Activated T-helper 2 cell treated with anti-CD3 and anti-CD28 coated beads, Interferon-gamma antibody, Interleukin-2, Interleukin-4, amounts not matched to agents 10 μg/mL and 5 μg/mL and 100 μg/mL, durations not matched to agents 14 hours and 24 hours and 36 hours (primary cell): Measurements from ENCODE around the gene CAPN1. TPM values are rescaled to one million over a fixed set of nuclear protein-coding genes. Genes with fewer than 3 reads are reported as not detected.
A peak's percentile ranks its signal among the peaks of the same experiment; 100 is the strongest.
"Not testable (repeated sequence)": the region's sequence is repeated elsewhere in the genome, so short reads cannot be mapped to it uniquely, and the experiment has no call there.

Experiments
- DNase-seq: peaks from one replicate; pipeline ENCODE4 v3.0.0; 2021; ENCODE audit warnings: low spot score
- H3K27ac Mint-ChIP-seq: one replicate; pipeline ENCODE4 v1.8.0; 2021; ENCODE audit warnings: mixed read lengths
- H3K27me3 Mint-ChIP-seq: one replicate; pipeline ENCODE4 v1.8.0; 2021; ENCODE audit warnings: low read depth, mixed read lengths
- H3K36me3 Mint-ChIP-seq: one replicate; pipeline ENCODE4 v1.8.0; 2021; ENCODE audit warnings: low read depth, mixed read lengths
- H3K4me1 Mint-ChIP-seq: one replicate; pipeline ENCODE4 v1.8.0; 2021; ENCODE audit warnings: low read depth, mixed read lengths
- H3K4me3 Mint-ChIP-seq: one replicate; pipeline ENCODE4 v1.8.0; 2021; ENCODE audit warnings: low read depth, mild to moderate bottlenecking, moderate library complexity, mixed read lengths
- H3K9me3 Mint-ChIP-seq: one replicate; pipeline ENCODE4 v1.8.0; 2021; ENCODE audit warnings: mixed read lengths
- intact Hi-C: fragments of 100-400 bp; cut with micrococcal nuclease; formaldehyde crosslinking; loops from one replicate; pipeline ENCODE4 v1.15.1; 2023
- total RNA-seq: library from RNA; stranded (reverse); gene quantifications from 2 replicates; pipeline ENCODE4 v1.2.3, GENCODE V29; 2022

Gene CAPN1
- total RNA-seq, 1 donor from 2014 or later, result 144 TPM

GRCh38 chr11:65167656-65168055 lies 14.1 kb upstream of the CAPN1 start:
- intact Hi-C loops, result no loop called here
- no peak for DNase-seq
- peaks cover 11% of the 10 kb centered on the region for H3K4me1 Mint-ChIP-seq
- no peaks in the 10 kb centered on the region for H3K36me3 Mint-ChIP-seq
- no peaks in the 10 kb centered on the region for H3K27me3 Mint-ChIP-seq
- H3K4me3 Mint-ChIP-seq, result no peak overlapping the region
- H3K9me3 Mint-ChIP-seq, result no peaks in the 10 kb centered on the region
- H3K27ac Mint-ChIP-seq, result no peak overlapping the region

- no peaks in the 10 kb centered on the region for H3K27me3 Mint-ChIP-seq
- intact Hi-C loops, result no loop called here
- DNase-seq, result no peak
- no peak overlapping the region for H3K4me3 Mint-ChIP-seq
- H3K4me1 Mint-ChIP-seq, result peaks cover 11% of the 10 kb centered on the region
- H3K36me3 Mint-ChIP-seq, result no peaks in the 10 kb centered on the region
- H3K27ac Mint-ChIP-seq, result peak overlapping the region; percentile 86
- no peaks in the 10 kb centered on the region for H3K9me3 Mint-ChIP-seq
Measured at GRCh38 chr11:65169164-65169641, 12.5 kb upstream of the CAPN1 start.

GRCh38 chr11:65170058-65170534 lies 11.6 kb upstream of the CAPN1 start, which contains the start of gene SPDYC:
TSS of gene SPDYC (plus strand) at chr11:65170233. CDS start at chr11:65171358, 1,125 bp downstream.
- no peaks in the 10 kb centered on the region for H3K27me3 Mint-ChIP-seq
- DNase-seq, result no peak
- peak within 1 kb of the TSS; percentile 86 for H3K27ac Mint-ChIP-seq
- H3K4me1 Mint-ChIP-seq, result peaks cover 11% of the 10 kb centered on the region
- H3K4me3 Mint-ChIP-seq, result no peak within 1 kb of the TSS
- intact Hi-C loops, result no loop called here
- H3K36me3 Mint-ChIP-seq, result no peaks in the 10 kb centered on the region
- H3K9me3 Mint-ChIP-seq, result no peaks in the 10 kb centered on the region

- DNase-seq, result no peak
- intact Hi-C loops, result no loop called here
- H3K27me3 Mint-ChIP-seq, result no peaks in the 10 kb centered on the region
- peaks cover 11% of the 10 kb centered on the region for H3K4me1 Mint-ChIP-seq
- no peaks in the 10 kb centered on the region for H3K9me3 Mint-ChIP-seq
- no peak overlapping the region for H3K27ac Mint-ChIP-seq
- H3K4me3 Mint-ChIP-seq, result no peak overlapping the region
- H3K36me3 Mint-ChIP-seq, result no peaks in the 10 kb centered on the region
Measured at GRCh38 chr11:65172600-65172999, 9.1 kb upstream of the CAPN1 start.

- H3K27me3 Mint-ChIP-seq, H3K4me3 Mint-ChIP-seq, H3K27ac Mint-ChIP-seq, H3K9me3 Mint-ChIP-seq, H3K36me3 Mint-ChIP-seq, DNase-seq, intact Hi-C loops, H3K4me1 Mint-ChIP-seq: not testable (repeated sequence)
Measured at GRCh38 chr11:65174571-65175010, 7.1 kb upstream of the CAPN1 start.

- Mint-ChIP-seq H3K4me3 (peak overlapping the region; percentile 86), H3K27me3 (peaks cover 2% of the 10 kb centered on the region), H3K27ac (peak overlapping the region; percentile 76), H3K36me3 (peaks cover 13% of the 10 kb centered on the region), H3K4me1 (peaks cover 12% of the 10 kb centered on the region), H3K9me3 (no peaks in the 10 kb centered on the region)
- intact Hi-C loops, result loop anchor here (1.0 to 2.0 kb wide), 3 partner anchors 46 to 64 kb away; partner anchors contain the start of genes FAU, MRPL49, SYVN1 and ZNHIT2
- DNase-seq, result peak; percentile 61
Measured at GRCh38 chr11:65180877-65181568, 705 bp upstream of the CAPN1 start.

GRCh38 chr11:65182258-65183170 lies 786 bp downstream of the CAPN1 start:
- Mint-ChIP-seq H3K9me3 (no peaks in the 10 kb centered on the region), H3K4me3 (peak overlapping the region; percentile 94), H3K4me1 (peaks cover 12% of the 10 kb centered on the region), H3K27ac (no peak overlapping the region), H3K36me3 (peaks cover 24% of the 10 kb centered on the region), H3K27me3 (peaks cover 2% of the 10 kb centered on the region)
- DNase-seq, result no peak
- intact Hi-C loops, result no loop called here

- H3K27ac Mint-ChIP-seq, result peak overlapping the region; percentile 33
- no peaks in the 10 kb centered on the region for H3K9me3 Mint-ChIP-seq
- peak overlapping the region; percentile 63 for H3K4me3 Mint-ChIP-seq
- intact Hi-C loops, result no loop called here
- no peak for DNase-seq
- H3K36me3 Mint-ChIP-seq, result peaks cover 24% of the 10 kb centered on the region
- peaks cover 2% of the 10 kb centered on the region for H3K27me3 Mint-ChIP-seq
- H3K4me1 Mint-ChIP-seq, result peaks cover 12% of the 10 kb centered on the region
Measured at GRCh38 chr11:65183201-65183891, 1.6 kb downstream of the CAPN1 start.

- peaks cover 31% of the 10 kb centered on the region for H3K36me3 Mint-ChIP-seq
- DNase-seq, result no peak
- H3K27ac Mint-ChIP-seq, result no peak overlapping the region
- H3K27me3 Mint-ChIP-seq, result peaks cover 2% of the 10 kb centered on the region
- intact Hi-C loops, result no loop called here
- H3K9me3 Mint-ChIP-seq, result no peaks in the 10 kb centered on the region
- peak overlapping the region; percentile 63 for H3K4me3 Mint-ChIP-seq
- peaks cover 12% of the 10 kb centered on the region for H3K4me1 Mint-ChIP-seq
Measured at GRCh38 chr11:65184146-65184545, 2.4 kb downstream of the CAPN1 start.

- peaks cover 2% of the 10 kb centered on the region for H3K27me3 Mint-ChIP-seq
- H3K4me1 Mint-ChIP-seq, result peaks cover 12% of the 10 kb centered on the region
- no peak overlapping the region for H3K27ac Mint-ChIP-seq
- no peaks in the 10 kb centered on the region for H3K9me3 Mint-ChIP-seq
- H3K4me3 Mint-ChIP-seq, result no peak overlapping the region
- intact Hi-C loops, result no loop called here
- no peak for DNase-seq
- H3K36me3 Mint-ChIP-seq, result peaks cover 41% of the 10 kb centered on the region
Measured at GRCh38 chr11:65185171-65185570, 3.4 kb downstream of the CAPN1 start.

- Mint-ChIP-seq H3K9me3 (no peaks in the 10 kb centered on the region), H3K27me3 (no peaks in the 10 kb centered on the region), H3K4me3 (no peak overlapping the region), H3K36me3 (peaks cover 48% of the 10 kb centered on the region), H3K4me1 (peaks cover 12% of the 10 kb centered on the region), H3K27ac (no peak overlapping the region)
- intact Hi-C loops, result no loop called here
- DNase-seq, result no peak
Measured at GRCh38 chr11:65185869-65186341, 4.2 kb downstream of the CAPN1 start.

- Mint-ChIP-seq H3K27ac (no peak overlapping the region), H3K9me3 (no peaks in the 10 kb centered on the region), H3K27me3 (no peaks in the 10 kb centered on the region), H3K4me1 (peaks cover 12% of the 10 kb centered on the region), H3K36me3 (peaks cover 48% of the 10 kb centered on the region), H3K4me3 (no peak overlapping the region)
- intact Hi-C loops, result no loop called here
- no peak for DNase-seq
Measured at GRCh38 chr11:65186701-65187100, 5.0 kb downstream of the CAPN1 start.
